C4-2B (cell line): ENCODE data around the gene CFAP45.

Source experiments
- ZFX ChIP-seq: fragments of 450-650 bp; IDR thresholded peaks from 2 replicates; pipeline ENCODE4 v1.6.1; 2017
- TF ChIP-seq, protein P1 (sequence below): fragments of 450-650 bp; conservative IDR thresholded peaks from 2 replicates; pipeline ENCODE4 v1.5.1; 2017; ENCODE audit warnings: mild to moderate bottlenecking

GRCh38 chr1:159934136-159935039 is 34.4 kb upstream of the CFAP45 start:
- TF ChIP-seq, protein P1, sequence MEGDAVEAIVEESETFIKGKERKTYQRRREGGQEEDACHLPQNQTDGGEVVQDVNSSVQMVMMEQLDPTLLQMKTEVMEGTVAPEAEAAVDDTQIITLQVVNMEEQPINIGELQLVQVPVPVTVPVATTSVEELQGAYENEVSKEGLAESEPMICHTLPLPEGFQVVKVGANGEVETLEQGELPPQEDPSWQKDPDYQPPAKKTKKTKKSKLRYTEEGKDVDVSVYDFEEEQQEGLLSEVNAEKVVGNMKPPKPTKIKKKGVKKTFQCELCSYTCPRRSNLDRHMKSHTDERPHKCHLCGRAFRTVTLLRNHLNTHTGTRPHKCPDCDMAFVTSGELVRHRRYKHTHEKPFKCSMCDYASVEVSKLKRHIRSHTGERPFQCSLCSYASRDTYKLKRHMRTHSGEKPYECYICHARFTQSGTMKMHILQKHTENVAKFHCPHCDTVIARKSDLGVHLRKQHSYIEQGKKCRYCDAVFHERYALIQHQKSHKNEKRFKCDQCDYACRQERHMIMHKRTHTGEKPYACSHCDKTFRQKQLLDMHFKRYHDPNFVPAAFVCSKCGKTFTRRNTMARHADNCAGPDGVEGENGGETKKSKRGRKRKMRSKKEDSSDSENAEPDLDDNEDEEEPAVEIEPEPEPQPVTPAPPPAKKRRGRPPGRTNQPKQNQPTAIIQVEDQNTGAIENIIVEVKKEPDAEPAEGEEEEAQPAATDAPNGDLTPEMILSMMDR = no peak
- no peak for TF ChIP-seq ZFX
